NCI-H1417 (cell line): ENCODE data around the gene CUEDC1.
A peak's percentile ranks its signal among the peaks of the same experiment; 100 is the strongest.

Source experiments
- DNase-seq, 3 experiments: peaks; one replicate each; lab custom pipeline; 2025; lab: John Stamatoyannopoulos, UW

The CUEDC1 gene

GRCh38 chr17:57876023-57876865 is 79.0 kb downstream of the CUEDC1 start:
- DNase-seq, result peak in 1 of 3 experiments; percentile 15

- DNase-seq, result peak in 2 of 3 experiments; percentile 18 to 55
Observed at GRCh38 chr17:57875290-57876022, 79.8 kb downstream of the CUEDC1 start.

GRCh38 chr17:57874434-57875289 is 80.5 kb downstream of the CUEDC1 start:
- DNase-seq, result no peak

- no peak for DNase-seq
Observed at GRCh38 chr17:57874058-57874419, 81.2 kb downstream of the CUEDC1 start.

- DNase-seq, result no peak
Observed at GRCh38 chr17:57873261-57874057, 81.8 kb downstream of the CUEDC1 start.

- DNase-seq, result no peak
Observed at GRCh38 chr17:57872536-57872935, 82.7 kb downstream of the CUEDC1 start.

- no peak for DNase-seq
Observed at GRCh38 chr17:57871863-57872262, 83.3 kb downstream of the CUEDC1 start.

- DNase-seq, result no peak
Observed at GRCh38 chr17:57871155-57871554, 84.1 kb downstream of the CUEDC1 start.

- no peak for DNase-seq
Observed at GRCh38 chr17:57870283-57870635, 85.0 kb downstream of the CUEDC1 start.

- DNase-seq, result no peak
Observed at GRCh38 chr17:57869617-57870282, 85.5 kb downstream of the CUEDC1 start.

- no peak for DNase-seq
Observed at GRCh38 chr17:57868910-57869616, 86.1 kb downstream of the CUEDC1 start.

GRCh38 chr17:57868007-57868909 is 87.0 kb downstream of the CUEDC1 start:
- DNase-seq, result peak in 2 of 3 experiments; percentile 17 to 20

- DNase-seq, result no peak
Observed at GRCh38 chr17:57867126-57867525, 88.1 kb downstream of the CUEDC1 start.

GRCh38 chr17:57866723-57867122 is 88.5 kb downstream of the CUEDC1 start:
- DNase-seq, result no peak

- DNase-seq, result no peak
Observed at GRCh38 chr17:57866319-57866718, 88.9 kb downstream of the CUEDC1 start.

- no peak for DNase-seq
Observed at GRCh38 chr17:57864273-57864672, 90.9 kb downstream of the CUEDC1 start.

- DNase-seq, result no peak
Observed at GRCh38 chr17:57862694-57863667, 92.2 kb downstream of the CUEDC1 start.
